Panc1 (cell line): Measurements from ENCODE around the gene DUSP16. TPM values are rescaled to one million over a fixed set of nuclear protein-coding genes. Genes with fewer than 3 reads are reported as not detected.

Experiments used
- ATAC-seq: fragments of 200-7000 bp; cut with Tn5 transposase; 2 replicates; pipeline ENCODE4 v1.9.1; 2020; ENCODE audit warnings: mild to moderate bottlenecking, moderate library complexity
- BruUV-seq: library from RNA; stranded (reverse); fragments of 400-500 nt; replicated peaks from 2 replicates; lab custom pipeline; 2021; lab: Mats Ljungman, UMichigan
- CTCF ChIA-PET: fragments of 300-600 bp; sonication (Branson Sonifier 250); formaldehyde crosslinking; loops from one replicate; lab custom pipeline; 2022; ENCODE audit warnings: antibody characterized with exemption; lab: Charles Lee
- POLR2A ChIA-PET: fragments of 300-600 bp; sonication (Branson Sonifier 250); formaldehyde crosslinking; loops from one replicate; lab custom pipeline; 2022; ENCODE audit warnings: antibody characterized with exemption; lab: Charles Lee
- DNase-seq: peaks from one replicate; pipeline ENCODE4 v3.0.0-alpha.2; 2010; ENCODE audit warnings: low read depth, low spot score
- H3K27ac ChIP-seq: 2 replicates; pipeline ENCODE4 v1.5.1; 2011; ENCODE audit warnings: mild to moderate bottlenecking, low read length, inconsistent platforms
- H3K27me3 ChIP-seq: fragments of 200-500 bp; sonication (Bioruptor generic); 2 replicates; pipeline ENCODE4 v1.6.0; 2014; ENCODE audit warnings: low read length, inconsistent platforms; ENCODE audit not compliant: control insufficient read depth, insufficient read depth
- H3K36me3 ChIP-seq: fragments of 200-500 bp; sonication (Bioruptor generic); 2 replicates; pipeline ENCODE4 v1.5.1; 2014; ENCODE audit warnings: inconsistent platforms, mild to moderate bottlenecking, low read length, moderate library complexity; ENCODE audit not compliant: control insufficient read depth, insufficient read depth
- H3K4me1 ChIP-seq: 2 replicates; pipeline ENCODE4 v1.5.1; 2011; ENCODE audit warnings: inconsistent platforms, mild to moderate bottlenecking, low read length, moderate library complexity; ENCODE audit not compliant: control insufficient read depth, insufficient read depth
- H3K4me3 ChIP-seq, 2 experiments: 2 replicates each; pipeline ENCODE4 v1.5.1; 2011 to 2012; ENCODE audit warnings: low read depth in 2 of 2, low read length in 2 of 2, mild to moderate bottlenecking in 2 of 2, inconsistent platforms in 1 of 2, moderate library complexity in 1 of 2
- H3K9me3 ChIP-seq: fragments of 200-500 bp; sonication (Bioruptor generic); 2 replicates; pipeline ENCODE4 v1.5.1; 2014; ENCODE audit warnings: low read depth, mild to moderate bottlenecking, inconsistent platforms, low read length, moderate library complexity; ENCODE audit not compliant: control insufficient read depth, insufficient read depth
- CTCF ChIP-seq: fragments of 450-650 bp; IDR thresholded peaks from 2 replicates; pipeline ENCODE4 v1.5.1; 2017; ENCODE audit warnings: mild to moderate bottlenecking
- POLR2AphosphoS5 ChIP-seq: IDR thresholded peaks from 2 replicates; pipeline ENCODE4 v1.6.1; 2012; ENCODE audit warnings: mild to moderate bottlenecking, low read depth, low read length, moderate library complexity
- REST ChIP-seq, 2 experiments: IDR thresholded peaks; 2 replicates each; pipeline ENCODE4 v1.6.1; 2011 to 2012; ENCODE audit warnings: low read depth in 2 of 2, control low read depth in 1 of 2, low read length in 1 of 2, mild to moderate bottlenecking in 1 of 2, moderate library complexity in 1 of 2; ENCODE audit not compliant: insufficient read depth in 1 of 2
- SIN3A ChIP-seq: IDR thresholded peaks from 2 replicates; pipeline ENCODE4 v1.6.1; 2012; ENCODE audit warnings: low read depth, mild to moderate bottlenecking, low read length, moderate library complexity, borderline replicate concordance; ENCODE audit not compliant: insufficient read depth
- TCF7L2 ChIP-seq: IDR thresholded peaks from 2 replicates; pipeline ENCODE4 v1.6.1; 2011; ENCODE audit warnings: mild to moderate bottlenecking, low read depth, low read length, inconsistent platforms
- in situ Hi-C: cut with HindIII; loops from 2 replicates; pipeline ENCODE4 v1.10.0; 2016; ENCODE audit warnings: low sequenced_read_pairs, low pct_unique_long_range_greater_than_20kb
- intact Hi-C: fragments of 100-400 bp; cut with micrococcal nuclease; formaldehyde crosslinking; loops from one replicate; pipeline ENCODE4 v1.10.0; 2022; ENCODE audit not compliant: unreplicated experiment
- total RNA-seq: library from RNA; stranded (reverse); gene quantifications from one replicate; pipeline ENCODE4 v1.2.1, GENCODE V29; 2021; ENCODE audit not compliant: unreplicated experiment

Gene DUSP16
- total RNA-seq, 1 experiment from 2014 or later: 12.9 TPM

DNA sequence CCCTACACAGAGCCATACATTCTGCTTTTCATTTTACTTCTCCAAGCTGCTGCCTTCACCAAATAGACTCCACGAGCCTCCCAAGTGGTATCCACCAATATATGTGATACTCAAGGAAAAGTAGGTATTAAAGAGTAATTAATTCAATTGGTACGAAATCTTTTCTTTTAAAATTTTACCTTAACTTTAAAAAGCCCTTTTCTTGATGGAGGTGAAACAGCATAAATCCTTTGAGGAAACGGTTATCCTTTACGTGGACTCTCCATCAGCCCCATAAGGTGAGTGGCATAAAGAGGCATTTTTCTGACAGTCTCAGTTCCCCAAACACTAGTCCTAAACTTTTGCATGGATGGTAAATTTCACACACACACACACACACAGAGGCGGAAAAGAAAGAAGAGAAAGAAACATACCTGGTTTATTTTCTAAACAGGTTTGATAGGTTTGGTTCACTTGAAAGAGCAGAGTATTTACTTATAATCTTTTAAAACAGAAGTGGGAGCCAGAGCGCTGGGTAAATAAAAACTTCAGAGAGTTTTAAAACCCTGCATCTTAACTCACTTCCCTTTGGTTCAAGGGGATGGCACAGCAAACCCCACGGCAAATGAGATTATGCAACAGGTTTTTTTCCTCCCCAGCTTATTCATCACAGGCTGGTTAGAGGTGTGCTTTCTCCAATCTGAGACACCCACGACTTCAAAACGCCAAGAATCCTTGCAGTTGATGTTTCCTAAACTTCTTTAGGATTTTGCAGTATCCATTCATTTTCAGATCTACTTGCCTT lies 1.9 kb downstream of the DUSP16 start:
- POLR2A ChIA-PET: interaction anchor here (0.6 kb wide), 1 partner anchor 179 kb away, joined by 3 read pairs; no protein-coding TSS in a partner anchor
- peak overlapping the region; percentile 69 to 78 for H3K4me3 ChIP-seq
- H3K4me1 ChIP-seq: peaks cover 15% of the 10 kb centered on the region
- peaks cover 3% of the 10 kb centered on the region; the same call in 1 of the 2 replicates for H3K36me3 ChIP-seq
- no peaks in the 10 kb centered on the region for H3K27me3 ChIP-seq
- no peaks in the 10 kb centered on the region for H3K9me3 ChIP-seq
- TSS peak; percentile 73 for BruUV-seq
- in situ Hi-C loops (no loop called here), intact Hi-C loops (no loop called here)
- ATAC-seq (no peak), DNase-seq (no peak)
- H3K27ac ChIP-seq: peak overlapping the region; percentile 81
- CTCF ChIA-PET: no interaction called here
- no peak for TF ChIP-seq POLR2AphosphoS5
- no peak for TF ChIP-seq SIN3A
- TF ChIP-seq REST (IDR thresholded peaks at IDR 0.05; ENCODE audit: insufficient read depth in 1 of 2, low read depth in 2 of 2, low read length in 1 of 2): no peak
- TF ChIP-seq TCF7L2: no peak
- no peak for TF ChIP-seq CTCF

GRCh38 chr12:12559719-12560296 lies 2.9 kb downstream of the DUSP16 start:
- BruUV-seq: no TSS peak
- ChIA-PET POLR2A (no interaction called here), CTCF (no interaction called here)
- H3K27ac ChIP-seq: peak overlapping the region; percentile 44; the same call in 1 of the 2 replicates
- peak overlapping the region in 1 of 2 experiments; percentile 69; a peak in 2 of 4 replicates for H3K4me3 ChIP-seq
- peaks cover 3% of the 10 kb centered on the region; the same call in 1 of the 2 replicates for H3K36me3 ChIP-seq
- H3K4me1 ChIP-seq: peaks cover 15% of the 10 kb centered on the region
- in situ Hi-C loops: no loop called here
- no peaks in the 10 kb centered on the region for H3K27me3 ChIP-seq
- intact Hi-C loops: no loop called here
- no peak for DNase-seq
- no peak for ATAC-seq
- no peaks in the 10 kb centered on the region for H3K9me3 ChIP-seq
- TF ChIP-seq TCF7L2 (no peak), CTCF (no peak), REST (IDR thresholded peaks at IDR 0.05; ENCODE audit: insufficient read depth in 1 of 2, low read depth in 2 of 2, low read length in 1 of 2) (no peak), POLR2AphosphoS5 (no peak), SIN3A (no peak)
